SU-DHL-6 (cell line): ENCODE measurements around the gene CARD9.

Experiments
- EZH2phosphoT487 ChIP-seq: fragments of 200-600 bp; sonication (generic), shearing (Covaris generic); conservative IDR thresholded peaks from 2 replicates; pipeline ENCODE4 v1.6.1; 2018; ENCODE audit warnings: mild to moderate bottlenecking, antibody characterized with exemption, low read length, moderate library complexity, mixed read lengths
- TF ChIP-seq, protein P1 (sequence below): fragments of 200-600 bp; sonication (generic); IDR thresholded peaks from one replicate; pipeline ENCODE4 v1.5.1; 2017; ENCODE audit warnings: antibody characterized with exemption, mild to moderate bottlenecking, low read length, moderate library complexity; ENCODE audit not compliant: insufficient read depth, poor library complexity, severe bottlenecking

DNA sequence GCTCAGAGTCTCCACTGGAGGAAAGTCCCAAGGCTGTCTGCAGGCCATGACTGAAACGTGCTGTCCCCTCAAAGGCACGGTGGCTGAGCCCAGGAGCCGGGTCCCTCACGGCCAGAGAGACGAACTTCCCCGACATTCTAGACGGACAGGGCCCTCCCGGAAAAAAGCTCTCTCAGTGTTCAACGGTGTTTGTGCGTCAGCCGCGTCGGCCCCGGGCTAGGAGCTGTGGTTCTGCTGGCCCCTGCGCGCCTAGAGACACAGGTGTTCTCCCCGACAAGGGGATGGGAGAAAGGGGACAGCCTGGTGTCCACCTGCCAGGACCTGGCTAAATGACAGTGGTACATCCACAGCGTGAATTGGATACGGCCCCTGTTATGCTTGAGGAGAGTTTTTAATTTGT lies 51.9 kb downstream of the CARD9 start:
- no peak for TF ChIP-seq EZH2phosphoT487
- TF ChIP-seq, protein P1, sequence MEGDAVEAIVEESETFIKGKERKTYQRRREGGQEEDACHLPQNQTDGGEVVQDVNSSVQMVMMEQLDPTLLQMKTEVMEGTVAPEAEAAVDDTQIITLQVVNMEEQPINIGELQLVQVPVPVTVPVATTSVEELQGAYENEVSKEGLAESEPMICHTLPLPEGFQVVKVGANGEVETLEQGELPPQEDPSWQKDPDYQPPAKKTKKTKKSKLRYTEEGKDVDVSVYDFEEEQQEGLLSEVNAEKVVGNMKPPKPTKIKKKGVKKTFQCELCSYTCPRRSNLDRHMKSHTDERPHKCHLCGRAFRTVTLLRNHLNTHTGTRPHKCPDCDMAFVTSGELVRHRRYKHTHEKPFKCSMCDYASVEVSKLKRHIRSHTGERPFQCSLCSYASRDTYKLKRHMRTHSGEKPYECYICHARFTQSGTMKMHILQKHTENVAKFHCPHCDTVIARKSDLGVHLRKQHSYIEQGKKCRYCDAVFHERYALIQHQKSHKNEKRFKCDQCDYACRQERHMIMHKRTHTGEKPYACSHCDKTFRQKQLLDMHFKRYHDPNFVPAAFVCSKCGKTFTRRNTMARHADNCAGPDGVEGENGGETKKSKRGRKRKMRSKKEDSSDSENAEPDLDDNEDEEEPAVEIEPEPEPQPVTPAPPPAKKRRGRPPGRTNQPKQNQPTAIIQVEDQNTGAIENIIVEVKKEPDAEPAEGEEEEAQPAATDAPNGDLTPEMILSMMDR, result no peak
